Cardiac muscle cell (in vitro differentiated cells and primary cell): ENCODE measurements around the gene SOX30. TPM values are rescaled to one million over a fixed set of nuclear protein-coding genes. Genes with fewer than 3 reads are reported as not detected.

Source experiments
- DNase-seq, 2 donors: peaks; one replicate each; pipeline versions ENCODE4 v3.0.0 to v3.0.0-alpha.2; 2010 to 2017; ENCODE audit warnings: low read depth in 1 of 2, low spot score in 1 of 2
- H3K27ac ChIP-seq: fragments of 200-600 bp; sonication (generic); 2 replicates; pipeline ENCODE4 v1.5.1; 2016
- H3K27me3 ChIP-seq: fragments of 200-600 bp; sonication (generic); 2 replicates; pipeline ENCODE4 v1.6.0; 2016; ENCODE audit warnings: control low read depth
- H3K36me3 ChIP-seq: fragments of 200-600 bp; sonication (generic); 2 replicates; pipeline ENCODE4 v1.5.1; 2016; ENCODE audit warnings: control low read depth
- H3K4me1 ChIP-seq: fragments of 200-600 bp; sonication (generic); 2 replicates; pipeline ENCODE4 v1.8.1; 2017; ENCODE audit warnings: low read depth, mild to moderate bottlenecking, mixed run types
- H3K4me3 ChIP-seq: fragments of 200-600 bp; sonication (generic); 2 replicates; pipeline ENCODE4 v1.5.1; 2016; ENCODE audit warnings: mild to moderate bottlenecking
- H3K9me3 ChIP-seq: fragments of 200-600 bp; sonication (generic); 2 replicates; pipeline ENCODE4 v1.5.1; 2017; ENCODE audit warnings: low read depth, mild to moderate bottlenecking, control low read depth
- polyA plus RNA-seq: library from polyadenylated mRNA; unstranded; fragments of >200 nt; fragmentation: Nextera tagmentation; extraction: Ambion mirVana; gene quantifications from 2 replicates; pipeline ENCODE4 v1.2.1, GENCODE V29; 2016
- total RNA-seq: library from RNA; depleted of rRNA; stranded (reverse); fragments of >200 nt; gene quantifications from 2 replicates; pipeline ENCODE4 v1.2.3, GENCODE V29; 2016
- TF ChIP-seq, protein P1 (sequence below): IDR thresholded peaks from 2 replicates; pipeline ENCODE4 v1.5.1; 2012; ENCODE audit warnings: low read depth, mild to moderate bottlenecking, low read length

The SOX30 gene
- total and polyA plus RNA-seq, 2 experiments from 2014 or later, result not detected

DNA sequence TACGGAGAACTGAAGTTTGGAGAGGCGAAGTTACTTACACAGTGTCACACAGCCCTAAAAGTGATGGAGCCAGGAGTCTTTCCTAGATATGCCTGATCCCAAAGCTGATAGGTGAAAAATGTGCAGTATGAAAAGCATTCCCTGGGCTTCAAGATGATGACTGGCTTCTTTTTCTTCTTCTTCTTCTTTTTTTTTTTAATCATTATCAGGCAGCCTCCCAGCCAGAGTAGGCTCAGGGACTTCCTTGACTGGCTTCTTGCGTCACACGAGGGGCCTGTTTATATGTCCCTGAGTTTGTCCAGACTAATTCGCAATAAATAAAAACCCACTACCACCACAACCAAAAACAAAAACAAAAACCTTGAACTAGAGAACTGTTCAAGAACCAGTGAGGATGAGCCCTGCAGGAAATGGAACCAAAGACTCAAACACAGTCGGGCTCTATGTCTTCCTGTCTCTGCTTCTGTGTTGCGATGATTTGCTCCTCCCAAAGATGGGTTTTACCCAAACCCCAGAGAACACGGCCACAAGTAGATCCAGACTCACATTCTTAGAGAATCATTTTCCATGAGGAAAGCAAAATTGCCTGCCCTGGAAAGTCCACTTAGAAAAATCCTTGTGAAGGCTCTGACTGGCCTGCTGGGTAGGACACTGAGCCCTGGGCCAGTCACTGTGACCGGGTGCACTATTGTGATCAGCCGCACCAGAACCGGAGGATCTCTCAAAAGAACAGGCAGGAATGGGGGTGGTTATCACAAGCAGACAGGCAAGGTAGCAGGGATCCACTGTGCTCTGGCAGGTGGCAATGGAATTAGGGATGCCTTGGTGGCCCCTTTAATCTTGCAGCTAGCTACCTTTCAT lies 38.6 kb downstream of the SOX30 start:
- Histone ChIP-seq H3K4me3 (no peak overlapping the region), H3K9me3 (no peaks in the 10 kb centered on the region), H3K4me1 (peaks cover 16% of the 10 kb centered on the region), H3K36me3 (no peaks in the 10 kb centered on the region), H3K27me3 (no peaks in the 10 kb centered on the region), H3K27ac (no peak overlapping the region)
- no peak for DNase-seq
- TF ChIP-seq, protein P1, sequence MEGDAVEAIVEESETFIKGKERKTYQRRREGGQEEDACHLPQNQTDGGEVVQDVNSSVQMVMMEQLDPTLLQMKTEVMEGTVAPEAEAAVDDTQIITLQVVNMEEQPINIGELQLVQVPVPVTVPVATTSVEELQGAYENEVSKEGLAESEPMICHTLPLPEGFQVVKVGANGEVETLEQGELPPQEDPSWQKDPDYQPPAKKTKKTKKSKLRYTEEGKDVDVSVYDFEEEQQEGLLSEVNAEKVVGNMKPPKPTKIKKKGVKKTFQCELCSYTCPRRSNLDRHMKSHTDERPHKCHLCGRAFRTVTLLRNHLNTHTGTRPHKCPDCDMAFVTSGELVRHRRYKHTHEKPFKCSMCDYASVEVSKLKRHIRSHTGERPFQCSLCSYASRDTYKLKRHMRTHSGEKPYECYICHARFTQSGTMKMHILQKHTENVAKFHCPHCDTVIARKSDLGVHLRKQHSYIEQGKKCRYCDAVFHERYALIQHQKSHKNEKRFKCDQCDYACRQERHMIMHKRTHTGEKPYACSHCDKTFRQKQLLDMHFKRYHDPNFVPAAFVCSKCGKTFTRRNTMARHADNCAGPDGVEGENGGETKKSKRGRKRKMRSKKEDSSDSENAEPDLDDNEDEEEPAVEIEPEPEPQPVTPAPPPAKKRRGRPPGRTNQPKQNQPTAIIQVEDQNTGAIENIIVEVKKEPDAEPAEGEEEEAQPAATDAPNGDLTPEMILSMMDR, result no peak

DNA sequence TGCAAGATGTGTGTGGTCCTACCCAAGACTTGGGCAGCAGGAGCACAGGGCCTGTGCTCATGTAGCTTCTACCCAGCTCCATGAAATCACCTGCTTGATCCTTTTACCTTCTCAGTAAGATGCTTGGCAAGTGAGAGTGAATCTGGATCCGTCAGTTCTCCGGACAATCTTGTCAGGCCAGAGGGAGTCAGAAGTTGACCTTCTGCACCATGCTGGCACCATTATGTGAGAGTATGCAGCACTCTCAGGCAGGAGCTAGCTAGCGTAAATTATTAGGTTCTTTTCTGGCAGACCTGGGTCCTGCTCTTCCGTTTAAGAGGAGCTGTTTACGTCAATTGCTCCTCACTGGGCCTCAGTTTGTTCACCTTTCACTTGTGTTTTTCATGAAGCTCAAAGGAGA lies 39.7 kb downstream of the SOX30 start:
- Histone ChIP-seq H3K27me3 (no peaks in the 10 kb centered on the region), H3K9me3 (no peaks in the 10 kb centered on the region), H3K4me3 (no peak overlapping the region), H3K27ac (no peak overlapping the region), H3K4me1 (peaks cover 16% of the 10 kb centered on the region), H3K36me3 (no peaks in the 10 kb centered on the region)
- no peak for DNase-seq
- TF ChIP-seq, protein P1, result no peak

DNA sequence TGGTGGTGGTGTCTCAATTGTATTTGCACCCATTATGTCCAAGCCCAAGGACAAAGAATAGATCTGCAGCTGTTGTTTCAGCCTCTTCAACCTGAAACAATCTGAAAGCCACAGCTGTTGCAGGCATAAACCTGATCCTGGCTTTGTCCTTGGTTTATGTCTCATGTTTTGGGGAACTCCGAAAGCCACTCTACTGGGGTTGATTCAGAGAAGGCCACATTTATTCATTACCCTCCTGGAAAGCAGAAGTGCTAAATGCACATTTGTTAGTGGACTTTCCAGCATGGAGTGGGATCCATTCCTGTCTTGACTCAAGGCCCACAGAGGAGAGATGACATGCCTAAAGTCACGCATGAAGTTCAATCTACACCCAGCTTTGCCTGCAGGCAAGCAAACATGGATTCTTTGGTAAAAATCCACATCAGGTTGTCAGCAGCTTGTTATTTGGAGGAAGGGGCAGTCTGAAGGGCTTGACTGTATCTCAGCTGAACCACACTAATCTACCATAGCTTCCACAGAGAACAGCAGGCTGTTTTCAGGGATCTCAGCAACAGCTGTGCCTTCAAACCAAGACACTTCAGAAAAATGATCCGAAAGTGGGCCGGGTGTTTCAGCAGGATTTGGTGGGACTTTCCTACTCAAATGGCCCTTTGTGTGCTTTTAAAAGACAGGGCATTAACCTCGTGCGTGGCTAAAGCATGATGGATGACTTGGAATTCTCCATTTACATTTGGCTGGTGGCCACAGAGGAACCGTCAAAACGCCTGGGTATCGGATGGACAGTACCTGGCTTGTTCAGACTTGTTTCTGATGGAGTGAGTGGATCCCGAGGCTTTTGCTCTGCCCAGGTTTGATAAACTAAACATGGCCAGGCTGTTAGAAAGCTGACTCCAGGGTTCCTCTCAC lies 40.4 kb downstream of the SOX30 start:
- no peaks in the 10 kb centered on the region for H3K36me3 ChIP-seq
- TF ChIP-seq, protein P1, result no peak
- peaks cover 16% of the 10 kb centered on the region for H3K4me1 ChIP-seq
- peak overlapping the region; percentile 36 for H3K27ac ChIP-seq
- no peaks in the 10 kb centered on the region for H3K9me3 ChIP-seq
- DNase-seq, result peak in 1 of 2 donors; percentile 6
- H3K4me3 ChIP-seq, result no peak overlapping the region
- H3K27me3 ChIP-seq, result no peaks in the 10 kb centered on the region

DNA sequence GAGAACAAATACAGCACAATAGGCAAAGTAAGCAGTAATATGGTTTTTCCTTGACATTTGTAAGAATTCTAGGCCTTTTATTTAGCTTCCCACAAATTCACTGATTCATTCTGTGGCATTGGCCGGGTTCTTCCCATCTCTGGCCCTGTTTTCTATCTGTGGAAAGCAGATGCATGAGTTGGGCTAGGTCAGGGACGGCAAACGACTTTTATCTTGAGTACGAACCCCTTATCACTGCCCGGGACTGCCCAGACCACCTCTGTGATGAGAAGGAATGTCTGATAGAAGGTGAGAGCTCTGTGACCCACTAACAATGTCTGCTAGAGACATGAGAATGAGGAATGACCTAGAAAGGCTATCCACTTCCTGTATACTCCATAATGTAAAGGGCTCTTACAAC lies 41.2 kb downstream of the SOX30 start:
- TF ChIP-seq, protein P1, result no peak
- no peaks in the 10 kb centered on the region for H3K27me3 ChIP-seq
- H3K36me3 ChIP-seq, result no peaks in the 10 kb centered on the region
- peak overlapping the region; percentile 27 for H3K27ac ChIP-seq
- H3K9me3 ChIP-seq, result no peaks in the 10 kb centered on the region
- peaks cover 16% of the 10 kb centered on the region for H3K4me1 ChIP-seq
- H3K4me3 ChIP-seq, result no peak overlapping the region
- peak in 1 of 2 donors; percentile 29 for DNase-seq

DNA sequence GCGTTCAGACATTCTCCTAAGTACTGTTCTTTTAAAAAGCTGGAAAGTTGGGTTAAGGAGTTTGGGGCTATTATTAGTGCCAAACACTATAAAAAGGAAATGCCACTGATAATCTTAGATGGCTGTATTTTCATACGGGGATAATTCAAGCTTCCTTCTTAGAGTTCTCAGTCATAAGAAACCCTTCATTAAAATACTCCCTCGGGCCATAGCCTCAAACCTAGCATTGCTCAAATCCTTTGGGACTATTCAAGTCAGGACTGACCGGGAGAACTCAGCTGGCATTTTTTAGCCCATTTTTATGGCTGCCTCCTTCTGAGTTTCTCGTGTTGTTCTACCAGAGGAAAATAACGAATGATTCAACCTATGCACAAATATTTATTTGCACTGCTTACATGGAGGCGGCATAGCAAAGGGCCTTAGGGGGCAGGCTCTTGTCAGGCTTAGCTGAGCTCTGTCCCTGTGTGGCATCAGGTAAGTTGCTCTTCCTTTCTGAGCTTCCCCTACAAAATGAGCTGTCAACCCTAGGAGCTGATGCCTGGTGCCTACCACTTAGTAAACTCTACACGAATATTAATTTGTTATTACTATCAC lies 43.2 kb downstream of the SOX30 start:
- Histone ChIP-seq H3K27me3 (no peaks in the 10 kb centered on the region), H3K4me3 (no peak overlapping the region), H3K9me3 (no peaks in the 10 kb centered on the region), H3K36me3 (no peaks in the 10 kb centered on the region), H3K27ac (no peak overlapping the region), H3K4me1 (peaks cover 16% of the 10 kb centered on the region)
- TF ChIP-seq, protein P1, result no peak
- peak in 1 of 2 donors; percentile 34 for DNase-seq
